SHP77 (cell line): ENCODE results near the gene EXOSC1.
"Not testable (repeated sequence)": the region's sequence is repeated elsewhere in the genome, so short reads cannot be mapped to it uniquely, and the experiment has no call there.

Experiments
- DNase-seq, 2 experiments: peaks; one replicate each; lab custom pipeline; 2025; lab: John Stamatoyannopoulos, UW

EXOSC1 gene

GRCh38 chr10:97445722-97446639, at the start of gene EXOSC1, which contains the start of gene ZDHHC16:
EXOSC1 (minus strand) TSS chr10:97446006; CDS start chr10:97445985, 21 bp downstream.
ZDHHC16 (plus strand) TSS chr10:97446175; CDS start chr10:97451676, 5,501 bp downstream.
- DNase-seq: peak; percentile 92 to 97

DNA sequence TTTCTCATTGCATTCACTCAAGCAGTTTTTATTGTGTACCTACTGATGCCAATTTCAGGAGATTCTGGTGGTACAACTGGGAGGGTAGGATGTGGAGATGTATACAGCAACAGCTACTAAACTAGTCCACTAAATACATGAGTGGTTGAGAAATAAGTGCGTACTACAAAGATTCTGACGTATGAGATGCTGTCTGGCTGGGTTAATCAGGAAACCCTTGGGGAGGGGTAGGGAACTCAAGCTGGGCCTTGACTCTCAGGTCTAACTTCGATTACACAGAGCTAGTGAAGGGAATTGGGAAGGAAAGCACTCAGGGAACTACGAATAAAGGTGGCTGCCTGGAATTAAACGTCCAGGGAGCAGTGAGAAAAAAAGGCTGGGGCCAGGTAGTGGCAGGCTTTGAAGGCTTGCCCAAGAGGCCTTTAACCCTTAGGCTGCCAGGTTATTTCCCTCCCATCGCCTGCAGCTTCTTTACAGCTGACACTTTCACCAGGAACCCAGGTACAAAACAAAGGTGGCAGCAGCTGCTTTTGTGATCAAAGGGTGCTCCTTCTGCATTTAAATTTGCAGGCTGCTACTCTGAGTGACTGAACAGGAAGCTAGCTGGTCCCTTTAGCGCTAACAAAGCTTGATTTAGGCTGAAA, 49.2 kb upstream of the EXOSC1 start:
- no peak for DNase-seq

DNA sequence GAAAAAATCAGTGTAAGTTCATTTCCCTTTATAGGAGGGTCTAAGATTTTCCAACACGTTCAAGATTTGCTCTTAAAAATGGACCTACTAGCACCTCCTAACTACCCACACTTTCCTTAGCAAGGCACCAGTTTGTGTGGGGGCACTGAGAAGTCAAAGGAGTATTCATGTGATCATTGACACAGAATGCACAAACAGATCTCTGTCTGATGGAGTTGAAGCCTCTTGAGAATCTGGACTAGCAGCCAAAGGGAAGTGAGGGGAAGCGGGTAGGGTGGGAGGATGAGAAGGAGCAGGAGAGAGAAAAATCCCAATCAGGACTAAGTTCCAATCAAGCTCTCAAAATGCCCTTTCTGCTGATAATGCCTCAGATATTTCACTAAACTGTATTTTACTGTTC, 48.3 kb upstream of the EXOSC1 start:
- DNase-seq: no peak

GRCh38 chr10:97490592-97490991, 44.8 kb upstream of the EXOSC1 start:
- DNase-seq: no peak

- DNase-seq: no peak
Measured at GRCh38 chr10:97485647-97486281, 40.0 kb upstream of the EXOSC1 start.

GRCh38 chr10:97483921-97484320, 38.1 kb upstream of the EXOSC1 start:
- no peak for DNase-seq

GRCh38 chr10:97483506-97483905, 37.7 kb upstream of the EXOSC1 start:
- no peak for DNase-seq

GRCh38 chr10:97482381-97482780, 36.6 kb upstream of the EXOSC1 start:
- DNase-seq: no peak

DNA sequence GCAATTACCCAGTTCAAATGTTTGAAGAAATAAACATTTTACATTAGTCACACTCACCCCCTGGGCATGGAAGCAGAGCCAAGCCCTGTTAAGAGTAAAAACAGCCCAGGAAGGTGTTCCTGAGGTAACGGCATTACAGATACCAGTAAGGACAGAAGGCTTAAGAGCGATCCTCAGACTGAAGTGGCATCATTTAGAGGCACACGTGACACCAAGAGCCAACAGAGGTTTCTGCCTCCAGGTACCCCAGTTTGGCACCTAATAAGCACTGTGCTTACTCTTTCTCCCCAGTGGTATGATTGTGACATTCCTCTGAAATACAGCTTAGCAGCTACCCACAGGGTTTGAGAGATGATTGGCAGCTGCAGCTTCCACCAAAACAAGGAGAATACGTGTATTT, 35.3 kb upstream of the EXOSC1 start:
- DNase-seq: no peak

DNA sequence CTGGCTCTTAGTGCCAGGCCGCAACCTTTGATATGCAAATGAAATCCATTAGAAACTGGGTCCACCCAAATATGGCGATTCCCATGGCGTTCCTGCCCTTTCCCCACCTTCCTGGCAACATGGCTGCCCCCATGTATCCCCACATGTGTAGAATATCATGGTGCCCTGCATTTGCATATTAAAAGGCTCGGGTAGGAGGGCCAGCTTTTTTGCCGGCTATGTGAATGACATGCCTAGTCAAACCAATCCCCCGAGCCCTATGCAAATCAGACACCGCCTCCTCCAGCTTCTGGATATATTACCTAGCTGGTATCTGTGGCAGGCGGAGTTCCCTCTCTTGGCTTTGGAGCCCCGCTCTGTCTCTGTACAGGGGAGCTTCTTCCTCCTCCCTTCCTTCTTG, 34.1 kb upstream of the EXOSC1 start:
- no peak for DNase-seq

GRCh38 chr10:97479410-97479809, 33.6 kb upstream of the EXOSC1 start:
- not testable (repeated sequence) for DNase-seq

- no peak for DNase-seq
Measured at GRCh38 chr10:97475936-97476594, 30.3 kb upstream of the EXOSC1 start.

DNA sequence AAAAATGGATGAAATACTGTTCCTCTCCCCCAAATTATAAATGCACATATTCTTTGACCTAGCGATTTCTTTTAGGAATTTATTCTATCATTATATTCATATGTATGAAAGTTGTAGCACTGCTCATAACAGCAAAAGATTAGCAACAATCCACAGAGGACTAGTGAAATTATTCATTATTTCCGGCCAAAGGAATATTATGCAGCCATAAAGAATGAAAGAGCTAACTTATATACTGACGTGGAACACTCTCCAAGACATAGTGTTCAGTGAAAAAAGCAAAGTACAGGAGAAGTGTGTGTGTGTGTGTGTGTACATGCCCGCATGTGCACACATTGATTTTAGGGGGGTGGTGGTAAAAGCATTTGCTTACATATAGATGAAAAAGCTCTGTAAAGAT, 29.1 kb upstream of the EXOSC1 start:
- no peak for DNase-seq

DNA sequence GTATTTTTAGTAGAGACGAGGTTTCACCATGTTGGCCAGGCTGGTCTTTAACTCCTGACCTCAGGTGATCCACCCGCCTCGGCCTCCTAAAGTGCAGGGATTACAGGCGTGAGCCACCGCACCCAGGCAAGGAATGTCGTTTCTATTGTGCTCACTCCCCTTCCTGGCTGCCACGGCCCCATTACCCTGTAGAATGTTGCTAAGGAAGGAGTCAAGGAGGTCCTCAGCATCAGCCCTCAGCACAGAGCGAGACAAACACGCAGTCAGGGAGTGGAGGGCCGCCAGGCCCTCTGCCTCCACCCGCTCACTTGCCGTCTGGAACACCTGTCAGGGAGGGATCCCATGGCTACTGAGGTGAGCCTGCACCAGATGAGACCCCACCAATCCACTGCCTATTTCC, 23.0 kb upstream of the EXOSC1 start:
- DNase-seq: not testable (repeated sequence)

DNA sequence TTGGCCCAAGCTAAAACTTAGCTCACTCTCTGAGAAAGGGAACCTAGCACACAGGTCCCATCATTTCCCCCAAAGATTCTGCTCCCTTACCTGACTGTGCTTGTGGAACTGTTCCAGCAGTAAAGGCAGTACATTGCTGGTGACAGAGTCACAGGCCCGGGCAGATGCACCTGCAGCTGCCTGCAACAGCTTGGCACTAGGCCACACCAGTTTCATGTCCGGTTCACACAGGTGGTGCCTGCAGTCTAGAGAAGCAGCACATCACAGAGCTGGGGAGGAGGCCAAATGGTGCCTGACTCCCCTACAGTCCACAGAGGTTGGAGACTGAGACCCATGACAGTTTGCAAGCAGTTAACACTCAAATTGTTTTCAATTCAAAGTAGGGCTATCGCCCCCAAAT, 22.4 kb upstream of the EXOSC1 start:
- peak; percentile 62 to 84 for DNase-seq

DNA sequence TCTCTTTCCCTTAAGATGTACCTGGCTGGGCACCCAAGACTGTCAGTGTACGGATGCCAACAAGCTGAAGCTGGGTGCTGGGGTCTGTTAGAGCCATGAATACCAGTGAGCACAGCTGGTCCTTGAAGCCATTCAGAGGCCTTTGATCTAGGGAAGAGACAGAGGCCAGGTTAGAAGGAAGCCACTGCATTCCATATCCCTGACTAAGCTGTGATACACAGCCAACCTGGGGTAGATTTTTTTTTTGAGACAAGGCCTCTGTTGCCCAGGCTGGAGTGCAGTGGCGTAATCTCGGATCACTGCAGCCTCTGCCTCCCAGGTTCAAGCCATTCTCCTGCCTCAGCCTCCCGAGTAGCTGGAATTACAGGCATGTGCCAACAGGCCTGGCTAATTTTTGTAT, 20.9 kb upstream of the EXOSC1 start:
- no peak for DNase-seq

- no peak for DNase-seq
Measured at GRCh38 chr10:97465982-97466381, 20.2 kb upstream of the EXOSC1 start.

GRCh38 chr10:97464226-97464625, 18.4 kb upstream of the EXOSC1 start:
- DNase-seq: no peak

DNA sequence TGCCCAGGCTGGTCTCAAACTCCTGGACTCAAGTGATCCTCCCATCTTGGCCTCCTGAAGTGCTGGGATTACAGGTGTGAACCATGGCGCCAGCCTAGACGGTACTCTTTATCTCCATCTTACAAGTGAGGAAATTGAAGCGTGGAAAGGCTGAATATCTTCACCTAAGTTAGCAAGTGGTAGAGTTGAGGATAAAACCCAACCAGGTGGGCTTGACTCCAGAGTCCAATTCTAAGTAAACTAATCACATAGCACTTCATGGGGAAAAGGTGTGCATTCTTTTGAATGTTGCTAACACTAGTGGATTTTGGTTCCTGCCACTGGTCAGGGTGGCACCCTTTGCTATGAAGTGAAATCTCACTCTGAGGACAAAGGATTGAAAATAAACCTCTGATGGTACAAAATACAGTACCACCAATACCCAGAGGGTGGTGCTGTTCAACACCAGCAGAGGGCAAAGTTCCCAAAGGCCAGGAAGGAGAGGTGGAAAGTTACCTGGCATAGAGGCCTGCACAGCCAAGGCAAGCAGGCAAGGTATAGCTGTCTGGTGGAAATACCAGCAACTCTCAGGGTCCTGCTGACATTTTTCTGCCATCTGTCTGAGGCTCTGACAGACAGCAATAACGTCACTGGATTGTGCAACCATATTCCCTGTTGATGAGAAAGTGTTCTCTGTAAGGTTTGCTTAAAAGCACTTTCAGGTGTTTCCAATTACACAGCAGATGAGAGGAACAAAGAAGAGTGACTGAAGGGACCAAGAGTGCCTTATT, 17.7 kb upstream of the EXOSC1 start:
- DNase-seq: peak; percentile 37 to 55

GRCh38 chr10:97462309-97462708, 16.5 kb upstream of the EXOSC1 start:
- DNase-seq: no peak

GRCh38 chr10:97459933-97460332, 14.1 kb upstream of the EXOSC1 start:
- no peak for DNase-seq
